Nephron progenitor cell (in vitro differentiated cells): ENCODE data around the gene MLH1.

Experiments
- DNase-seq: peaks from one replicate; pipeline ENCODE4 v3.0.0; 2021
- H3K27ac Mint-ChIP-seq: 2 replicates; pipeline ENCODE4 v1.8.0; 2021; ENCODE audit warnings: mild to moderate bottlenecking, moderate library complexity, mixed read lengths
- H3K27me3 Mint-ChIP-seq: 2 replicates; pipeline ENCODE4 v1.8.0; 2021; ENCODE audit warnings: mild to moderate bottlenecking, low read depth, mixed read lengths; ENCODE audit not compliant: poor library complexity
- H3K36me3 Mint-ChIP-seq: 2 replicates; pipeline ENCODE4 v1.8.0; 2021; ENCODE audit warnings: low read depth, mixed read lengths
- H3K4me1 Mint-ChIP-seq: 2 replicates; pipeline ENCODE4 v1.8.0; 2021; ENCODE audit warnings: mixed read lengths
- H3K4me3 Mint-ChIP-seq: 2 replicates; pipeline ENCODE4 v1.8.0; 2021; ENCODE audit warnings: mild to moderate bottlenecking, moderate library complexity, mixed read lengths
- H3K9me3 Mint-ChIP-seq: 2 replicates; pipeline ENCODE4 v1.8.0; 2021; ENCODE audit warnings: mild to moderate bottlenecking, moderate library complexity, mixed read lengths
- CTCF ChIP-seq: fragments of 200-600 bp; sonication (generic); IDR thresholded peaks from 2 replicates; pipeline ENCODE4 v1.5.0; 2021; ENCODE audit warnings: antibody characterized with exemption

The MLH1 gene

GRCh38 chr3:36969540-36970432, 23.5 kb upstream of the MLH1 start:
- TF ChIP-seq CTCF, result no peak
- Mint-ChIP-seq H3K36me3 (no peaks in the 10 kb centered on the region), H3K27ac (peak overlapping the region; percentile 65), H3K4me1 (peaks cover 24% of the 10 kb centered on the region), H3K27me3 (no peaks in the 10 kb centered on the region), H3K9me3 (no peaks in the 10 kb centered on the region), H3K4me3 (peak overlapping the region; percentile 17)
- peak; percentile 35 for DNase-seq

GRCh38 chr3:36972163-36972562, 21.2 kb upstream of the MLH1 start:
- Mint-ChIP-seq H3K36me3 (peaks cover 16% of the 10 kb centered on the region), H3K4me1 (peaks cover 24% of the 10 kb centered on the region), H3K27ac (no peak overlapping the region), H3K27me3 (no peaks in the 10 kb centered on the region), H3K9me3 (peaks cover 4% of the 10 kb centered on the region), H3K4me3 (no peak overlapping the region)
- no peak for TF ChIP-seq CTCF
- DNase-seq, result no peak

- Mint-ChIP-seq H3K9me3 (peaks cover 14% of the 10 kb centered on the region), H3K4me3 (no peak overlapping the region), H3K4me1 (peaks cover 24% of the 10 kb centered on the region), H3K36me3 (peaks cover 25% of the 10 kb centered on the region), H3K27me3 (no peaks in the 10 kb centered on the region), H3K27ac (no peak overlapping the region)
- DNase-seq, result no peak
- TF ChIP-seq CTCF, result no peak
Measured at GRCh38 chr3:36973139-36973538, 20.2 kb upstream of the MLH1 start.

GRCh38 chr3:36981006-36981405, 12.3 kb upstream of the MLH1 start:
- no peak for DNase-seq
- Mint-ChIP-seq H3K27ac (no peak overlapping the region), H3K27me3 (no peaks in the 10 kb centered on the region), H3K4me3 (no peak overlapping the region), H3K9me3 (peaks cover 55% of the 10 kb centered on the region), H3K36me3 (peaks cover 90% of the 10 kb centered on the region), H3K4me1 (no peaks in the 10 kb centered on the region)
- no peak for TF ChIP-seq CTCF

- no peak for DNase-seq
- peak overlapping the region; percentile 11 for H3K27ac Mint-ChIP-seq
- no peak for TF ChIP-seq CTCF
- peak overlapping the region; percentile 42 for H3K4me3 Mint-ChIP-seq
- H3K27me3 Mint-ChIP-seq, result no peaks in the 10 kb centered on the region
- peaks cover 39% of the 10 kb centered on the region for H3K4me1 Mint-ChIP-seq
- no peaks in the 10 kb centered on the region for H3K9me3 Mint-ChIP-seq
- peaks cover 58% of the 10 kb centered on the region for H3K36me3 Mint-ChIP-seq
Measured at GRCh38 chr3:36988356-36988755, 5.0 kb upstream of the MLH1 start.

GRCh38 chr3:36989005-36989404, 4.3 kb upstream of the MLH1 start:
- Mint-ChIP-seq H3K9me3 (no peaks in the 10 kb centered on the region), H3K27ac (no peak overlapping the region), H3K36me3 (peaks cover 52% of the 10 kb centered on the region), H3K4me1 (peaks cover 39% of the 10 kb centered on the region), H3K4me3 (no peak overlapping the region), H3K27me3 (no peaks in the 10 kb centered on the region)
- no peak for TF ChIP-seq CTCF
- DNase-seq, result no peak
